SK-N-SH (cell line): ENCODE measurements around the gene RMI2. TPM values are rescaled to one million over a fixed set of nuclear protein-coding genes. Genes with fewer than 3 reads are reported as not detected.
A peak's percentile ranks its signal among the peaks of the same experiment; 100 is the strongest.

Experiments
- CTCF ChIA-PET: fragments of 300-600, 350-600 bp; formaldehyde crosslinking; extraction: SDS; loops from one replicate; lab custom pipeline; 2021; lab: Yijun Ruan, JAX
- POLR2A ChIA-PET: fragments of 350-600 bp; sonication (Branson Sonifier 250); formaldehyde crosslinking; extraction: SDS; loops from one replicate; lab custom pipeline; 2020; ENCODE audit warnings: antibody characterized with exemption, inconsistent platforms; lab: Yijun Ruan, JAX
- DNase-seq: peaks from one replicate; pipeline ENCODE4 v3.0.0; 2012
- H2AFZ ChIP-seq: fragments of 200-600 bp; sonication (generic); 2 replicates; pipeline ENCODE4 v1.8.1; 2016; ENCODE audit warnings: antibody characterized with exemption, mild to moderate bottlenecking, low read depth
- H3F3A ChIP-seq: fragments of 200-600 bp; sonication (generic); replicated peaks from 2 replicates; pipeline ENCODE3; 2016; ENCODE audit warnings: antibody characterized with exemption, mild to moderate bottlenecking; ENCODE audit not compliant: insufficient read depth
- H3K27ac ChIP-seq, 2 experiments: fragments of 200-500 bp in 1 of 2; fragments of 200-600 bp in 1 of 2; sonication (Bioruptor generic) in 1 of 2; sonication (generic), shearing (Covaris generic) in 1 of 2; 2 replicates each; pipeline versions ENCODE4 v1.5.1 to v1.6.1; 2014 to 2016; ENCODE audit warnings: low read depth in 2 of 2, inconsistent platforms in 1 of 2, low read length in 1 of 2, mild to moderate bottlenecking in 1 of 2, mixed read lengths in 1 of 2
- H3K27me3 ChIP-seq: fragments of 200-600 bp; sonication (generic), shearing (Covaris generic); 2 replicates; pipeline ENCODE4 v1.6.1; 2016; ENCODE audit warnings: mixed run types; ENCODE audit not compliant: insufficient read depth
- H3K36me3 ChIP-seq, 2 experiments: fragments of 200-500 bp in 1 of 2; fragments of 200-600 bp in 1 of 2; sonication (Bioruptor generic) in 1 of 2; sonication (generic) in 1 of 2; replicated peaks in 1 of 2; 2 replicates each; pipeline versions ENCODE3 to v1.5.1; 2014 to 2016; ENCODE audit warnings: low read length in 1 of 2, mild to moderate bottlenecking in 1 of 2; ENCODE audit not compliant: insufficient read depth in 2 of 2, control insufficient read depth in 1 of 2
- H3K4me1 ChIP-seq, 2 experiments: fragments of 200-500 bp in 1 of 2; fragments of 200-600 bp in 1 of 2; sonication (Bioruptor generic) in 1 of 2; sonication (generic), shearing (Covaris generic) in 1 of 2; 2 replicates each; pipeline versions ENCODE4 v1.5.1 to v1.6.1; 2014 to 2016; ENCODE audit warnings: low read depth in 1 of 2, low read length in 1 of 2, mixed run types in 1 of 2; ENCODE audit not compliant: insufficient read depth in 2 of 2, control insufficient read depth in 1 of 2
- H3K4me2 ChIP-seq: fragments of 200-600 bp; sonication (generic), shearing (Covaris generic); 2 replicates; pipeline ENCODE4 v1.6.1; 2017; ENCODE audit warnings: mixed run types
- H3K4me3 ChIP-seq, 2 experiments: fragments of 200-500 bp in 1 of 2; fragments of 200-600 bp in 1 of 2; sonication (Bioruptor generic) in 1 of 2; sonication (generic), shearing (Covaris generic) in 1 of 2; 2 replicates each; pipeline versions ENCODE4 v1.5.1 to v1.8.1; 2014 to 2016; ENCODE audit warnings: low read depth in 2 of 2, inconsistent platforms in 1 of 2, low read length in 1 of 2, mild to moderate bottlenecking in 1 of 2, mixed read lengths in 1 of 2, moderate library complexity in 1 of 2
- H3K79me2 ChIP-seq: fragments of 200-600 bp; sonication (generic); 2 replicates; pipeline ENCODE4 v1.8.1; 2017; ENCODE audit warnings: mild to moderate bottlenecking; ENCODE audit not compliant: insufficient read depth
- H3K9ac ChIP-seq: fragments of 200-600 bp; sonication (generic); 2 replicates; pipeline ENCODE4 v1.6.1; 2017; ENCODE audit warnings: mixed run types
- H3K9me2 ChIP-seq: fragments of 200-600 bp; sonication (generic); 2 replicates; pipeline ENCODE4 v1.6.1; 2017; ENCODE audit warnings: mixed run types
- H3K9me3 ChIP-seq: fragments of 200-600 bp; sonication (generic); 2 replicates; pipeline ENCODE4 v1.6.1; 2017; ENCODE audit warnings: mixed run types, mild to moderate bottlenecking, moderate library complexity
- H4K20me1 ChIP-seq: fragments of 200-600 bp; sonication (generic); 2 replicates; pipeline ENCODE4 v1.6.1; 2017; ENCODE audit warnings: mild to moderate bottlenecking, mixed run types; ENCODE audit not compliant: insufficient read depth
- ELF1 ChIP-seq: IDR thresholded peaks from 2 replicates; pipeline ENCODE4 v1.4.0; 2012
- EZH2phosphoT487 ChIP-seq: fragments of 200-600 bp; sonication (generic); IDR thresholded peaks from 2 replicates; pipeline ENCODE4 v1.6.1; 2017; ENCODE audit warnings: low read depth, mixed run types, mild to moderate bottlenecking, antibody characterized with exemption, moderate library complexity, borderline replicate concordance
- FOXM1 ChIP-seq: IDR thresholded peaks from 2 replicates; pipeline ENCODE4 v1.4.0; 2012; ENCODE audit warnings: low read depth, mild to moderate bottlenecking
- GATA2 ChIP-seq: sonication (generic); formaldehyde crosslinking; IDR thresholded peaks from 2 replicates; pipeline ENCODE4 v1.5.0; 2020; ENCODE audit warnings: mild to moderate bottlenecking, missing genetic modification reagents
- IRF3 ChIP-seq: fragments of 150-350 bp; IDR thresholded peaks from 2 replicates; pipeline ENCODE4 v1.6.1; 2016; ENCODE audit warnings: mild to moderate bottlenecking, low read depth, low read length
- NRF1 ChIP-seq: IDR thresholded peaks from 2 replicates; pipeline ENCODE4 v1.6.1; 2012; ENCODE audit warnings: low read depth, mild to moderate bottlenecking, low read length
- PBX3 ChIP-seq: IDR thresholded peaks from 2 replicates; pipeline ENCODE4; 2012
- POLR2AphosphoS5 ChIP-seq: IDR thresholded peaks from 2 replicates; pipeline ENCODE4 v1.6.1; 2012; ENCODE audit warnings: low read depth, low read length
- RAD21 ChIP-seq: IDR thresholded peaks from 2 replicates; pipeline ENCODE4 v1.6.1; 2012; ENCODE audit warnings: mild to moderate bottlenecking, low read length
- RCOR1 ChIP-seq: fragments of 150-350 bp; IDR thresholded peaks from 2 replicates; pipeline ENCODE4 v1.6.1; 2017; ENCODE audit warnings: antibody characterized with exemption, low read length
- REST ChIP-seq: IDR thresholded peaks from 2 replicates; pipeline ENCODE4 v1.6.1; 2012; ENCODE audit warnings: mild to moderate bottlenecking, low read depth, low read length, moderate library complexity
- RXRA ChIP-seq: IDR thresholded peaks from 2 replicates; pipeline ENCODE4 v1.4.0; 2012; ENCODE audit warnings: low read depth, mild to moderate bottlenecking, borderline replicate concordance
- SIN3A ChIP-seq: IDR thresholded peaks from 2 replicates; pipeline ENCODE4 v1.6.1; 2012; ENCODE audit warnings: low read depth, mild to moderate bottlenecking, low read length, moderate library complexity, borderline replicate concordance
- TAF1 ChIP-seq: IDR thresholded peaks from 2 replicates; pipeline ENCODE4 v1.6.1; 2012; ENCODE audit warnings: low read depth, mild to moderate bottlenecking, low read length, moderate library complexity, borderline replicate concordance
- TCF12 ChIP-seq: IDR thresholded peaks from 2 replicates; pipeline ENCODE4 v1.4.0; 2012
- USF2 ChIP-seq: fragments of 150-350 bp; IDR thresholded peaks from 2 replicates; pipeline ENCODE4 v1.6.1; 2017; ENCODE audit warnings: antibody characterized with exemption, low read length, low read depth, borderline replicate concordance
- YY1 ChIP-seq: IDR thresholded peaks from 2 replicates; pipeline ENCODE4 v1.4.0; 2012; ENCODE audit warnings: low read depth, mild to moderate bottlenecking
- WGBS: methylation state at CpG from one replicate; pipeline ENCODE4 v1.1.6; 2017; ENCODE audit warnings: low lambda C conversion rate; 5-methylcytosine and 5-hydroxymethylcytosine counted together
- polyA plus RNA-seq, 3 experiments: library from polyadenylated mRNA; depleted of rRNA; stranded (reverse); fragments of >200 nt; gene quantifications; 2 replicates each; pipeline ENCODE4 v1.2.3, GENCODE V29; 2012

Gene RMI2
- polyA plus RNA-seq, 1 of the 3 experiments (the other 2 are of a cell fraction): 8.5 TPM

GRCh38 chr16:11329071-11329491 lies 16.2 kb upstream of the RMI2 start:
- Histone ChIP-seq H3K9ac (peak overlapping the region; percentile 9; the same call in 1 of the 2 replicates), H3K27ac (peak overlapping the region; percentile 65; a peak in 3 of 4 replicates), H3K4me3 (peak overlapping the region; percentile 1 to 20; a peak in 2 of 4 replicates), H3K9me2 (no peaks in the 10 kb centered on the region), H3F3A (peaks cover 14% of the 10 kb centered on the region), H2AFZ (peak overlapping the region; percentile 59; the same call in 1 of the 2 replicates), H3K36me3 (no peaks in the 10 kb centered on the region), H3K4me2 (peak overlapping the region; percentile 88), H3K4me1 (peaks cover 0 to 18% of the 10 kb centered on the region in 2 experiments; a peak in 3 of 4 replicates), H3K27me3 (no peaks in the 10 kb centered on the region), H4K20me1 (no peaks in the 10 kb centered on the region), H3K79me2 (no peaks in the 10 kb centered on the region), H3K9me3 (no peaks in the 10 kb centered on the region)
- POLR2A ChIA-PET: no interaction called here
- no peak for DNase-seq
- no peak for TF ChIP-seq EZH2phosphoT487
- no peak for TF ChIP-seq POLR2AphosphoS5
- no peak for TF ChIP-seq ELF1
- TF ChIP-seq YY1: no peak
- TF ChIP-seq TAF1: no peak
- TF ChIP-seq IRF3: no peak
- TF ChIP-seq GATA2 (CRISPR knock-in tag): no peak
- TF ChIP-seq REST: no peak
- no peak for TF ChIP-seq RAD21
- no peak for TF ChIP-seq RXRA
- no peak for TF ChIP-seq TCF12
- CTCF ChIA-PET: no interaction called here
- 24% methylated on average over 6 of the region's 6 CpGs for WGBS

GRCh38 chr16:11329891-11330290 lies 15.4 kb upstream of the RMI2 start:
- H3K9me3 ChIP-seq: no peaks in the 10 kb centered on the region
- no peak overlapping the region for H3K4me2 ChIP-seq
- H3K9me2 ChIP-seq: no peaks in the 10 kb centered on the region
- TF ChIP-seq POLR2AphosphoS5 (no peak), EZH2phosphoT487 (no peak), RCOR1 (no peak), PBX3 (no peak), NRF1 (no peak), TCF12 (no peak), FOXM1 (no peak), USF2 (no peak), SIN3A (no peak)
- no peaks in the 10 kb centered on the region for H3K79me2 ChIP-seq
- H3K9ac ChIP-seq: no peak overlapping the region
- H2AFZ ChIP-seq: no peak overlapping the region
- no peak overlapping the region for H3K4me3 ChIP-seq
- 69% methylated on average over 3 of the region's 3 CpGs for WGBS
- ChIA-PET CTCF (no interaction called here), POLR2A (no interaction called here)
- DNase-seq: no peak
- H4K20me1 ChIP-seq: no peaks in the 10 kb centered on the region
- H3K27me3 ChIP-seq: no peaks in the 10 kb centered on the region
- peaks cover 0 to 18% of the 10 kb centered on the region in 2 experiments; a peak in 3 of 4 replicates for H3K4me1 ChIP-seq
- H3F3A ChIP-seq: peaks cover 14% of the 10 kb centered on the region
- H3K27ac ChIP-seq: no peak overlapping the region
- no peaks in the 10 kb centered on the region for H3K36me3 ChIP-seq
